Chondrocyte (in vitro differentiated cells): ENCODE data around the gene TES. TPM values are rescaled to one million over a fixed set of nuclear protein-coding genes. Genes with fewer than 3 reads are reported as not detected.

Experiments used
- DNase-seq: peaks from one replicate; pipeline ENCODE4 v3.0.0; 2021; ENCODE audit warnings: mixed read lengths, low spot score
- H3K27ac Mint-ChIP-seq: one replicate; pipeline ENCODE4 v1.8.0; 2021; ENCODE audit warnings: mild to moderate bottlenecking, moderate library complexity, mixed read lengths; ENCODE audit not compliant: unreplicated experiment
- H3K27me3 Mint-ChIP-seq: 2 replicates; pipeline ENCODE4 v1.8.0; 2021; ENCODE audit warnings: low read depth, mixed read lengths
- H3K36me3 Mint-ChIP-seq: 2 replicates; pipeline ENCODE4 v1.8.0; 2021; ENCODE audit warnings: low read depth, mixed read lengths
- H3K4me1 Mint-ChIP-seq: 2 replicates; pipeline ENCODE4 v1.8.0; 2021; ENCODE audit warnings: low read depth, mild to moderate bottlenecking, mixed read lengths
- H3K4me3 Mint-ChIP-seq: one replicate; pipeline ENCODE4 v1.8.0; 2021; ENCODE audit warnings: mild to moderate bottlenecking, moderate library complexity, mixed read lengths; ENCODE audit not compliant: unreplicated experiment
- H3K9me3 Mint-ChIP-seq: 2 replicates; pipeline ENCODE4 v1.8.0; 2021; ENCODE audit warnings: low read depth, mixed read lengths
- CTCF ChIP-seq: fragments of 200-600 bp; sonication (generic); IDR thresholded peaks from 2 replicates; pipeline ENCODE4 v1.5.0; 2021; ENCODE audit warnings: antibody characterized with exemption, mild to moderate bottlenecking, moderate library complexity
- total RNA-seq: library from RNA; stranded (reverse); gene quantifications from 3 replicates; pipeline ENCODE4 v1.2.1, GENCODE V29; 2021

Gene TES
- total RNA-seq, 1 donor from 2014 or later: 261 TPM

GRCh38 chr7:116197360-116197759 is 13.0 kb upstream of the TES start:
- no peak for TF ChIP-seq CTCF
- no peaks in the 10 kb centered on the region for H3K27me3 Mint-ChIP-seq
- no peaks in the 10 kb centered on the region for H3K9me3 Mint-ChIP-seq
- H3K4me3 Mint-ChIP-seq: no peak overlapping the region
- peaks cover 75% of the 10 kb centered on the region for H3K4me1 Mint-ChIP-seq
- DNase-seq: no peak
- no peaks in the 10 kb centered on the region for H3K36me3 Mint-ChIP-seq
- H3K27ac Mint-ChIP-seq: no peak overlapping the region

GRCh38 chr7:116198748-116199410 is 11.5 kb upstream of the TES start:
- Mint-ChIP-seq H3K9me3 (no peaks in the 10 kb centered on the region), H3K27ac (peak overlapping the region; percentile 72), H3K27me3 (no peaks in the 10 kb centered on the region), H3K4me3 (no peak overlapping the region), H3K4me1 (peaks cover 61% of the 10 kb centered on the region), H3K36me3 (no peaks in the 10 kb centered on the region)
- no peak for DNase-seq
- peak; percentile 5 for TF ChIP-seq CTCF

GRCh38 chr7:116200963-116201362 is 9.4 kb upstream of the TES start:
- no peak overlapping the region for H3K4me3 Mint-ChIP-seq
- no peaks in the 10 kb centered on the region for H3K9me3 Mint-ChIP-seq
- H3K27me3 Mint-ChIP-seq: no peaks in the 10 kb centered on the region
- no peaks in the 10 kb centered on the region for H3K36me3 Mint-ChIP-seq
- H3K27ac Mint-ChIP-seq: no peak overlapping the region
- DNase-seq: no peak
- no peak for TF ChIP-seq CTCF
- H3K4me1 Mint-ChIP-seq: peaks cover 44% of the 10 kb centered on the region

GRCh38 chr7:116206141-116206540 is 4.2 kb upstream of the TES start:
- Mint-ChIP-seq H3K27me3 (no peaks in the 10 kb centered on the region), H3K36me3 (peaks cover 1% of the 10 kb centered on the region), H3K9me3 (no peaks in the 10 kb centered on the region), H3K4me1 (peaks cover 12% of the 10 kb centered on the region), H3K4me3 (no peak overlapping the region), H3K27ac (no peak overlapping the region)
- DNase-seq: no peak
- no peak for TF ChIP-seq CTCF

- Mint-ChIP-seq H3K9me3 (no peaks in the 10 kb centered on the region), H3K27ac (no peak overlapping the region), H3K27me3 (no peaks in the 10 kb centered on the region), H3K4me1 (peaks cover 28% of the 10 kb centered on the region), H3K36me3 (peaks cover 3% of the 10 kb centered on the region), H3K4me3 (no peak overlapping the region)
- no peak for TF ChIP-seq CTCF
- DNase-seq: no peak
These were observed 1.4 kb upstream of the TES start for GRCh38 chr7:116208919-116209318.
